HEK293 (cell line): Measurements from ENCODE around the gene EIF4G1.

Experiments used
- CTCF ChIP-seq: fragments of 450-650 bp; formaldehyde crosslinking; IDR thresholded peaks from 2 replicates; pipeline ENCODE4 v1.5.1; 2016; ENCODE audit warnings: missing biosample characterization, missing genetic modification characterization
- GFI1B ChIP-seq: fragments of 450-650 bp; formaldehyde crosslinking; IDR thresholded peaks from 2 replicates; pipeline ENCODE4 v1.5.1; 2016; ENCODE audit warnings: missing biosample characterization, missing genetic modification characterization
- KLF9 ChIP-seq: fragments of 450-650 bp; formaldehyde crosslinking; IDR thresholded peaks from 2 replicates; pipeline ENCODE4 v1.5.1; 2016; ENCODE audit warnings: missing biosample characterization, missing genetic modification characterization, low read depth
- SP2 ChIP-seq: fragments of 450-650 bp; formaldehyde crosslinking; IDR thresholded peaks from 2 replicates; pipeline ENCODE4 v1.5.1; 2016; ENCODE audit warnings: missing biosample characterization, missing genetic modification characterization
- TRIM28 ChIP-seq: IDR thresholded peaks from 2 replicates; pipeline ENCODE4 v1.6.1; 2011; ENCODE audit warnings: low read length, control low read depth, borderline replicate concordance
- ZBTB1 ChIP-seq: fragments of 450-650 bp; formaldehyde crosslinking; IDR thresholded peaks from 2 replicates; pipeline ENCODE4 v1.5.1; 2016; ENCODE audit warnings: missing biosample characterization, missing genetic modification characterization
- ZNF121 ChIP-seq: fragments of 450-650 bp; formaldehyde crosslinking; IDR thresholded peaks from 2 replicates; pipeline ENCODE4 v1.5.1; 2016; ENCODE audit warnings: missing biosample characterization, missing genetic modification characterization
- ZNF571 ChIP-seq: fragments of 450-650 bp; formaldehyde crosslinking; IDR thresholded peaks from 2 replicates; pipeline ENCODE4 v1.5.0; 2017; ENCODE audit warnings: missing biosample characterization, missing genetic modification characterization
- ZNF585B ChIP-seq: fragments of 450-650 bp; formaldehyde crosslinking; IDR thresholded peaks from 2 replicates; pipeline ENCODE4 v1.5.1; 2016; ENCODE audit warnings: missing biosample characterization, missing genetic modification characterization
- ZNF776 ChIP-seq: fragments of 450-650 bp; formaldehyde crosslinking; IDR thresholded peaks from 2 replicates; pipeline ENCODE4 v1.5.0; 2017; ENCODE audit warnings: missing biosample characterization, missing genetic modification characterization, borderline replicate concordance
- ZNF777 ChIP-seq: fragments of 450-650 bp; formaldehyde crosslinking; IDR thresholded peaks from 2 replicates; pipeline ENCODE4 v1.5.1; 2017; ENCODE audit warnings: missing biosample characterization, missing genetic modification characterization, borderline replicate concordance
- ZNF792 ChIP-seq: fragments of 450-650 bp; formaldehyde crosslinking; IDR thresholded peaks from 2 replicates; pipeline ENCODE4 v1.5.1; 2016; ENCODE audit warnings: missing biosample characterization, missing genetic modification characterization
- ZSCAN5A ChIP-seq: fragments of 450-650 bp; formaldehyde crosslinking; IDR thresholded peaks from 2 replicates; pipeline ENCODE4 v1.5.1; 2016; ENCODE audit warnings: missing biosample characterization, missing genetic modification characterization

DNA sequence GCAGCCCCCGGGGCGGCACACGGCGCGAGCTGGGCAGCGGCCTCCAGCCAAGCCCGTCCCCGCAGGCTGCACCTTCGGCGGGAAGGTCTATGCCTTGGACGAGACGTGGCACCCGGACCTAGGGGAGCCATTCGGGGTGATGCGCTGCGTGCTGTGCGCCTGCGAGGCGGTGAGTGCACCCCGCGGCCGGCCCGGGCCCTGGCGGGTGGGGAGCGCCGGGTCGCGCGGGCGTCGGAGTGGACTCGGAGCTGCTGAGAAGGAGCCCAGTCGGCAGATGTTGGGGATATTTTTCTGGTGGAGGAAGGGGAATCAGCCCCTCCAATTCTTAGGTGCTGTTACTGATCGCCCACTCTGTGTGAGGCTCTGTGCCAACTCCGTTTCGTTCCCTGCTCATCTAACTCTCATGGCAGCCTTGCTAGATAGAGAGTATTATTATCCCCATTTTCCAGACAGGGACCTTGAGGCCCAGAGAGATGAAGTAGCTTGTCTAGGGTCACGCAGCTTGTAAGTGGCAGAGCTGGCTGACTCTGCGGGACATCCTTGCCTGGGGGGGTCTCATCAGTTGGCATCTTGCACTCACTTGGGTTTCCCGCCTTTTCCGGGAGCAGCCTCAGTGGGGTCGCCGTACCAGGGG lies 66.3 kb downstream of the EIF4G1 start:
- TF ChIP-seq CTCF (tag by site-specific recombination) (no peak), ZBTB1 (tag by site-specific recombination) (no peak), ZNF792 (tag by site-specific recombination) (no peak), KLF9 (tag by site-specific recombination) (no peak), ZNF777 (no peak), ZNF571 (tag by site-specific recombination) (no peak), TRIM28 (no peak), SP2 (tag by site-specific recombination) (no peak), ZSCAN5A (no peak), GFI1B (no peak), ZNF121 (tag by site-specific recombination) (no peak), ZNF776 (tag by site-specific recombination) (no peak), ZNF585B (tag by site-specific recombination) (no peak)
